ENCODE data around the gene ATM.
"Not testable (repeated sequence)": the region's sequence is repeated elsewhere in the genome, so short reads cannot be mapped to it uniquely, and the experiment has no call there.

ATM gene

GRCh38 chr11:108394744-108395284 lies 171.9 kb downstream of the ATM start:
- DNase-seq: no peak

GRCh38 chr11:108396672-108397071 lies 173.8 kb downstream of the ATM start:
- DNase-seq: not testable (repeated sequence)

GRCh38 chr11:108398439-108398838 lies 175.6 kb downstream of the ATM start:
- no peak for DNase-seq

- no peak for DNase-seq
Measured at GRCh38 chr11:108402241-108402640, 179.4 kb downstream of the ATM start.

GRCh38 chr11:108403052-108403451 lies 180.2 kb downstream of the ATM start:
- DNase-seq: no peak

- no peak for DNase-seq
Measured at GRCh38 chr11:108405706-108406105, 182.8 kb downstream of the ATM start.

GRCh38 chr11:108414958-108415357 lies 192.1 kb downstream of the ATM start:
- no peak for DNase-seq

GRCh38 chr11:108417551-108417950 lies 194.7 kb downstream of the ATM start:
- DNase-seq: not testable (repeated sequence)

All from NCI-H510A (cell line).